ENCODE data around the gene ATAD2B. TPM values are rescaled to one million over a fixed set of nuclear protein-coding genes. Genes with fewer than 3 reads are reported as not detected.

The ATAD2B gene
- total and polyA plus RNA-seq, 2 of the 4 experiments (the other 2 are of a cell fraction), result 1.5 to 5.0 TPM

DNA sequence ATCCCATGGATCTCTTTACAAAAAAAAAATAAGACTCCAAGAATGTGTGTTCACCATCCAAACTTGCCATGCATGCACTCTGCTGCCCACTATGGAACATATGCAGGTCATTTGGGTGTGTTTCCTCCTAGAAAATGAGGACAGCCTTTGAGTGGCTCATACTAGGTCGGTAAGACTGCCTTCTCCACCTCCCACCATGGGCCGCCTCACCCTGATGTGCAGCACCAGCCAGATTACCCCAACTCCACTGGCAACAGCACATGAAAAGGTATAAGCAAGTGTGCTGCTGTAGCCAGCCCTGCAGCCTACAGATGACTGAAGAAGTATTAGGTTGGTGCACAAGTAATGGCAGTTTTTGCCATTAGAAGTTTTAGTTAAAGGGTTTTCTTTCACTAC lies 214.2 kb downstream of the ATAD2B start:
- H2BK20ac ChIP-seq (ENCODE audit: low read depth, low read length), result no peak overlapping the region
- ATAC-seq (ENCODE audit: low read depth) (no peak), DNase-seq (no peak)
- no peak overlapping the region for H2BK5ac ChIP-seq (ENCODE audit: low read depth, low read length, poor library complexity, severe bottlenecking)
- H4K5ac ChIP-seq (ENCODE audit: low read depth, low read length), result no peak overlapping the region
- H3K9me1 ChIP-seq (ENCODE audit: insufficient read depth, low read length), result peaks cover 6% of the 10 kb centered on the region; the same call in 1 of the 2 replicates
- H2BK120ac ChIP-seq (ENCODE audit: low read depth, low read length), result no peak overlapping the region
- WGBS, 2 experiments (ENCODE audit: extremely low coverage in 2 of 2, insufficient read length in 1 of 2), result no CpG with 5 or more reads among the region's 2 CpGs
- no peak overlapping the region for H4K91ac ChIP-seq (ENCODE audit: insufficient read depth, low read depth, low read length)
- CTCF ChIA-PET, result interaction anchor here (0.6 kb wide), 1 partner anchor 45 kb away, joined by 3 read pairs; no protein-coding TSS in a partner anchor
- no peak overlapping the region for H2AK5ac ChIP-seq (ENCODE audit: low read depth, low read length)
- peaks cover 0 to 5% of the 10 kb centered on the region in 2 experiments; a peak in 2 of 4 replicates for H3K79me1 ChIP-seq (ENCODE audit: low read depth in 1 of 2, low read length in 2 of 2)
- no peak overlapping the region for H2AK9ac ChIP-seq (replicated peaks; ENCODE audit: low read depth, low read length, poor library complexity)
- no peak overlapping the region for H3K14ac ChIP-seq (replicated peaks; ENCODE audit: low read depth, low read length)
- H4K8ac ChIP-seq (ENCODE audit: low read depth in 2 of 2, low read length in 2 of 2), result no peak overlapping the region
- H3K18ac ChIP-seq (ENCODE audit: low read depth, low read length), result no peak overlapping the region
- intact Hi-C loops (cut with micrococcal nuclease), result no loop called here
- no peak overlapping the region for H2BK15ac ChIP-seq (ENCODE audit: low read depth, low read length)
- no TSS peak for BruUV-seq (replicated peaks)
- no peaks in the 10 kb centered on the region for H4K20me1 ChIP-seq (ENCODE audit: insufficient read depth, low read length)
- TF ChIP-seq CHD1 (IDR thresholded peaks at IDR 0.05; ENCODE audit: low read depth, low read length) (no peak), RAD21 (IDR thresholded peaks at IDR 0.05; ENCODE audit: low read length) (no peak), MAFK (IDR thresholded peaks at IDR 0.05; ENCODE audit: low read depth, low read length) (no peak), SMC3 (IDR thresholded peaks at IDR 0.05; ENCODE audit: low read depth, low read length) (no peak), BHLHE40 (IDR thresholded peaks at IDR 0.05; ENCODE audit: low read depth, low read length) (no peak), CEBPB (IDR thresholded peaks at IDR 0.05; ENCODE audit: low read depth, low read length) (no peak), POLR2A (IDR thresholded peaks at IDR 0.05; ENCODE audit: low read depth, low read length) (no peak)
- TF ChIP-seq, protein P1, sequence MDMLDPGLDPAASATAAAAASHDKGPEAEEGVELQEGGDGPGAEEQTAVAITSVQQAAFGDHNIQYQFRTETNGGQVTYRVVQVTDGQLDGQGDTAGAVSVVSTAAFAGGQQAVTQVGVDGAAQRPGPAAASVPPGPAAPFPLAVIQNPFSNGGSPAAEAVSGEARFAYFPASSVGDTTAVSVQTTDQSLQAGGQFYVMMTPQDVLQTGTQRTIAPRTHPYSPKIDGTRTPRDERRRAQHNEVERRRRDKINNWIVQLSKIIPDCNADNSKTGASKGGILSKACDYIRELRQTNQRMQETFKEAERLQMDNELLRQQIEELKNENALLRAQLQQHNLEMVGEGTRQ (IDR thresholded peaks at IDR 0.05; ENCODE audit: low read depth, low read length), result no peak
- TF ChIP-seq, protein P2, sequence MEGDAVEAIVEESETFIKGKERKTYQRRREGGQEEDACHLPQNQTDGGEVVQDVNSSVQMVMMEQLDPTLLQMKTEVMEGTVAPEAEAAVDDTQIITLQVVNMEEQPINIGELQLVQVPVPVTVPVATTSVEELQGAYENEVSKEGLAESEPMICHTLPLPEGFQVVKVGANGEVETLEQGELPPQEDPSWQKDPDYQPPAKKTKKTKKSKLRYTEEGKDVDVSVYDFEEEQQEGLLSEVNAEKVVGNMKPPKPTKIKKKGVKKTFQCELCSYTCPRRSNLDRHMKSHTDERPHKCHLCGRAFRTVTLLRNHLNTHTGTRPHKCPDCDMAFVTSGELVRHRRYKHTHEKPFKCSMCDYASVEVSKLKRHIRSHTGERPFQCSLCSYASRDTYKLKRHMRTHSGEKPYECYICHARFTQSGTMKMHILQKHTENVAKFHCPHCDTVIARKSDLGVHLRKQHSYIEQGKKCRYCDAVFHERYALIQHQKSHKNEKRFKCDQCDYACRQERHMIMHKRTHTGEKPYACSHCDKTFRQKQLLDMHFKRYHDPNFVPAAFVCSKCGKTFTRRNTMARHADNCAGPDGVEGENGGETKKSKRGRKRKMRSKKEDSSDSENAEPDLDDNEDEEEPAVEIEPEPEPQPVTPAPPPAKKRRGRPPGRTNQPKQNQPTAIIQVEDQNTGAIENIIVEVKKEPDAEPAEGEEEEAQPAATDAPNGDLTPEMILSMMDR (conservative IDR thresholded peaks at IDR 0.05; ENCODE audit: low read depth, low read length), result no peak
- in situ Hi-C loops (cut with MboI; ENCODE audit: low sequenced_read_pairs), result no loop called here
- no peak overlapping the region for H3K27ac ChIP-seq (ENCODE audit: insufficient read depth, low read length)
- H2AFZ ChIP-seq (replicated peaks; ENCODE audit: low read length, poor library complexity), result no peak overlapping the region
- POLR2A ChIA-PET (ENCODE audit: unreplicated experiment), result no interaction called here
- no peaks in the 10 kb centered on the region for H3K27me3 ChIP-seq (ENCODE audit: control insufficient read depth, insufficient read depth, low read length)
- H3K4me1 ChIP-seq (ENCODE audit: control insufficient read depth, insufficient read depth, low read length), result no peaks in the 10 kb centered on the region
- no peak overlapping the region for H3K56ac ChIP-seq (ENCODE audit: extremely low read depth, insufficient read depth, low read length)
- H3K9ac ChIP-seq (ENCODE audit: low read depth, low read length), result no peak overlapping the region
- no peak overlapping the region for H3K23ac ChIP-seq (ENCODE audit: low read depth, low read length)
- H3K36me3 ChIP-seq (ENCODE audit: control insufficient read depth, insufficient read depth, low read length), result peaks cover 6% of the 10 kb centered on the region
- no peaks in the 10 kb centered on the region for H3K9me3 ChIP-seq (ENCODE audit: control insufficient read depth, insufficient read depth, low read length)
- H3K4me3 ChIP-seq (ENCODE audit: insufficient read depth, low read depth, low read length), result no peak overlapping the region
- dilution Hi-C loops (cut with HindIII; ENCODE audit: low sequenced_read_pairs, unreplicated experiment), result no loop called here
- no peak overlapping the region for H3K4me2 ChIP-seq (ENCODE audit: low read depth, low read length)
- H3K4ac ChIP-seq (ENCODE audit: low read depth, low read length), result no peak overlapping the region
